ENCODE data around the gene MAGOH. TPM values are rescaled to one million over a fixed set of nuclear protein-coding genes. Genes with fewer than 3 reads are reported as not detected.

MAGOH gene
- total and polyA plus RNA-seq, 9 of the 15 experiments (the other 6 are each of a cell fraction or from before 2014, with no cell fraction given): 102 to 342 (median 135) TPM

GRCh38 chr1:53238197-53239155, at the start of gene MAGOH (continued):
- TF ChIP-seq, protein P1, sequence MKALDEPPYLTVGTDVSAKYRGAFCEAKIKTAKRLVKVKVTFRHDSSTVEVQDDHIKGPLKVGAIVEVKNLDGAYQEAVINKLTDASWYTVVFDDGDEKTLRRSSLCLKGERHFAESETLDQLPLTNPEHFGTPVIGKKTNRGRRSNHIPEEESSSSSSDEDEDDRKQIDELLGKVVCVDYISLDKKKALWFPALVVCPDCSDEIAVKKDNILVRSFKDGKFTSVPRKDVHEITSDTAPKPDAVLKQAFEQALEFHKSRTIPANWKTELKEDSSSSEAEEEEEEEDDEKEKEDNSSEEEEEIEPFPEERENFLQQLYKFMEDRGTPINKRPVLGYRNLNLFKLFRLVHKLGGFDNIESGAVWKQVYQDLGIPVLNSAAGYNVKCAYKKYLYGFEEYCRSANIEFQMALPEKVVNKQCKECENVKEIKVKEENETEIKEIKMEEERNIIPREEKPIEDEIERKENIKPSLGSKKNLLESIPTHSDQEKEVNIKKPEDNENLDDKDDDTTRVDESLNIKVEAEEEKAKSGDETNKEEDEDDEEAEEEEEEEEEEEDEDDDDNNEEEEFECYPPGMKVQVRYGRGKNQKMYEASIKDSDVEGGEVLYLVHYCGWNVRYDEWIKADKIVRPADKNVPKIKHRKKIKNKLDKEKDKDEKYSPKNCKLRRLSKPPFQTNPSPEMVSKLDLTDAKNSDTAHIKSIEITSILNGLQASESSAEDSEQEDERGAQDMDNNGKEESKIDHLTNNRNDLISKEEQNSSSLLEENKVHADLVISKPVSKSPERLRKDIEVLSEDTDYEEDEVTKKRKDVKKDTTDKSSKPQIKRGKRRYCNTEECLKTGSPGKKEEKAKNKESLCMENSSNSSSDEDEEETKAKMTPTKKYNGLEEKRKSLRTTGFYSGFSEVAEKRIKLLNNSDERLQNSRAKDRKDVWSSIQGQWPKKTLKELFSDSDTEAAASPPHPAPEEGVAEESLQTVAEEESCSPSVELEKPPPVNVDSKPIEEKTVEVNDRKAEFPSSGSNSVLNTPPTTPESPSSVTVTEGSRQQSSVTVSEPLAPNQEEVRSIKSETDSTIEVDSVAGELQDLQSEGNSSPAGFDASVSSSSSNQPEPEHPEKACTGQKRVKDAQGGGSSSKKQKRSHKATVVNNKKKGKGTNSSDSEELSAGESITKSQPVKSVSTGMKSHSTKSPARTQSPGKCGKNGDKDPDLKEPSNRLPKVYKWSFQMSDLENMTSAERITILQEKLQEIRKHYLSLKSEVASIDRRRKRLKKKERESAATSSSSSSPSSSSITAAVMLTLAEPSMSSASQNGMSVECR (CRISPR knock-in tag; IDR thresholded peaks at IDR 0.05): peak; percentile 86
- TF ChIP-seq POLR2AphosphoS5 (IDR thresholded peaks at IDR 0.05; ENCODE audit: control insufficient read depth, insufficient read depth, low read depth, low read length): peak; percentile 93
- TF ChIP-seq JUN (IDR thresholded peaks at IDR 0.05; ENCODE audit: borderline replicate concordance, low read depth, low read length): peak; percentile 71; the same call in 1 of the 2 replicates
- peak; percentile 84 for TF ChIP-seq JUN (CRISPR knock-in tag; IDR thresholded peaks at IDR 0.05; ENCODE audit: borderline replicate concordance)
- TF ChIP-seq ZC3H8 (IDR thresholded peaks at IDR 0.05): no peak
- no peak for TF ChIP-seq HDAC3 (IDR thresholded peaks at IDR 0.05; ENCODE audit: borderline replicate concordance, partially characterized antibody)
- TF ChIP-seq ARID1B (IDR thresholded peaks at IDR 0.05): no peak
- TF ChIP-seq PHF20 (IDR thresholded peaks at IDR 0.05; ENCODE audit: partially characterized antibody): peak; percentile 100
- TF ChIP-seq, protein P2, sequence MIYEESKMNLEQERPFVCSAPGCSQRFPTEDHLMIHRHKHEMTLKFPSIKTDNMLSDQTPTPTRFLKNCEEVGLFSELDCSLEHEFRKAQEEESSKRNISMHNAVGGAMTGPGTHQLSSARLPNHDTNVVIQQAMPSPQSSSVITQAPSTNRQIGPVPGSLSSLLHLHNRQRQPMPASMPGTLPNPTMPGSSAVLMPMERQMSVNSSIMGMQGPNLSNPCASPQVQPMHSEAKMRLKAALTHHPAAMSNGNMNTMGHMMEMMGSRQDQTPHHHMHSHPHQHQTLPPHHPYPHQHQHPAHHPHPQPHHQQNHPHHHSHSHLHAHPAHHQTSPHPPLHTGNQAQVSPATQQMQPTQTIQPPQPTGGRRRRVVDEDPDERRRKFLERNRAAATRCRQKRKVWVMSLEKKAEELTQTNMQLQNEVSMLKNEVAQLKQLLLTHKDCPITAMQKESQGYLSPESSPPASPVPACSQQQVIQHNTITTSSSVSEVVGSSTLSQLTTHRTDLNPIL (CRISPR knock-in tag; IDR thresholded peaks at IDR 0.05): no peak
- TF ChIP-seq ZNF445 (CRISPR knock-in tag; IDR thresholded peaks at IDR 0.05; ENCODE audit: low read depth): peak; percentile 45; the same call in 1 of the 2 replicates
- no peak for TF ChIP-seq RBM39 (optimal IDR thresholded peaks at IDR 0.05; ENCODE audit: low read depth, low read length)
- TF ChIP-seq ELF1 (tag; IDR thresholded peaks at IDR 0.05): peak; percentile 95
- TF ChIP-seq RFX5 (IDR thresholded peaks at IDR 0.05; ENCODE audit: low read depth, low read length): peak; percentile 67; the same call in 1 of the 2 replicates
- 0 out of 4 replicates have a peak, but pooled peaks of 1 of the 2 experiments have one; percentile 37 for TF ChIP-seq ARNT (IDR thresholded peaks at IDR 0.05)
- TF ChIP-seq ZFP1 (CRISPR knock-in tag; IDR thresholded peaks at IDR 0.05): no peak
- peak; percentile 83 for TF ChIP-seq ZNF589 (CRISPR knock-in tag; IDR thresholded peaks at IDR 0.05; ENCODE audit: low read depth)
- TF ChIP-seq, protein P3, sequence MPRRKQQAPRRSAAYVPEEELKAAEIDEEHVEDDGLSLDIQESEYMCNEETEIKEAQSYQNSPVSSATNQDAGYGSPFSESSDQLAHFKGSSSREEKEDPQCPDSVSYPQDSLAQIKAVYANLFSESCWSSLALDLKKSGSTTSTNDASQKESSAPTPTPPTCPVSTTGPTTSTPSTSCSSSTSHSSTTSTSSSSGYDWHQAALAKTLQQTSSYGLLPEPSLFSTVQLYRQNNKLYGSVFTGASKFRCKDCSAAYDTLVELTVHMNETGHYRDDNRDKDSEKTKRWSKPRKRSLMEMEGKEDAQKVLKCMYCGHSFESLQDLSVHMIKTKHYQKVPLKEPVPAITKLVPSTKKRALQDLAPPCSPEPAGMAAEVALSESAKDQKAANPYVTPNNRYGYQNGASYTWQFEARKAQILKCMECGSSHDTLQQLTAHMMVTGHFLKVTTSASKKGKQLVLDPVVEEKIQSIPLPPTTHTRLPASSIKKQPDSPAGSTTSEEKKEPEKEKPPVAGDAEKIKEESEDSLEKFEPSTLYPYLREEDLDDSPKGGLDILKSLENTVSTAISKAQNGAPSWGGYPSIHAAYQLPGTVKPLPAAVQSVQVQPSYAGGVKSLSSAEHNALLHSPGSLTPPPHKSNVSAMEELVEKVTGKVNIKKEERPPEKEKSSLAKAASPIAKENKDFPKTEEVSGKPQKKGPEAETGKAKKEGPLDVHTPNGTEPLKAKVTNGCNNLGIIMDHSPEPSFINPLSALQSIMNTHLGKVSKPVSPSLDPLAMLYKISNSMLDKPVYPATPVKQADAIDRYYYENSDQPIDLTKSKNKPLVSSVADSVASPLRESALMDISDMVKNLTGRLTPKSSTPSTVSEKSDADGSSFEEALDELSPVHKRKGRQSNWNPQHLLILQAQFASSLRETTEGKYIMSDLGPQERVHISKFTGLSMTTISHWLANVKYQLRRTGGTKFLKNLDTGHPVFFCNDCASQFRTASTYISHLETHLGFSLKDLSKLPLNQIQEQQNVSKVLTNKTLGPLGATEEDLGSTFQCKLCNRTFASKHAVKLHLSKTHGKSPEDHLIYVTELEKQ (CRISPR knock-in tag; IDR thresholded peaks at IDR 0.05): no peak

All from K562 (cell line).